HG03064 (cell line): ENCODE results near the gene OR10H2.
"Not testable (repeated sequence)": the region's sequence is repeated elsewhere in the genome, so short reads cannot be mapped to it uniquely, and the experiment has no call there.

Experiments used
- ATAC-seq: cut with Tn5 transposase; IDR thresholded peaks from one replicate; pipeline ENCODE4 v1.9.1; 2021; ENCODE audit warnings: low read depth; ENCODE audit not compliant: unreplicated experiment

OR10H2 gene, protein sequence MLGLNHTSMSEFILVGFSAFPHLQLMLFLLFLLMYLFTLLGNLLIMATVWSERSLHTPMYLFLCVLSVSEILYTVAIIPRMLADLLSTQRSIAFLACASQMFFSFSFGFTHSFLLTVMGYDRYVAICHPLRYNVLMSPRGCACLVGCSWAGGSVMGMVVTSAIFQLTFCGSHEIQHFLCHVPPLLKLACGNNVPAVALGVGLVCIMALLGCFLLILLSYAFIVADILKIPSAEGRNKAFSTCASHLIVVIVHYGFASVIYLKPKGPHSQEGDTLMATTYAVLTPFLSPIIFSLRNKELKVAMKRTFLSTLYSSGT

DNA sequence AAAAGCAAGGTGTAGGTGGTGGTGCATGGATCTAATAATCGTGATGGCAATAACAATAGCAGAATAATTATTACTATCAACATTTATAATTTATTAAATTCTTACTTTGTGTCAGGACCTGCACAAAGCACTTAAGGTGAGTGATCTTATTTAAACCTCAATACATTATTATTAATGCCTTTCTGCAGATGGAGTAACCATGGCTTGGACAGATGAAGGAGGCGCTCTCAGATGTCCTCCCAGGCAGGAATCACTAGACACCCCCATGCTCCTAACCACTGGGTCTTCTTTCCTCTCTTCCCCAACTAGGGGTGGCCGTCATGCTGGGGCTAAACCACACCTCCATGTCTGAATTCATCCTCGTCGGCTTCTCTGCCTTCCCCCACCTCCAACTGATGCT lies at the start of gene OR10H2:
Gene OR10H2, plus strand, starts transcription at position 301 of the 400 bp plus-strand sequence. Its CDS starts 20 bp downstream, at position 321.
- ATAC-seq, result no peak

- ATAC-seq, result no peak
Measured at GRCh38 chr19:15679089-15679488, 48.7 kb upstream of the OR10H2 start.

GRCh38 chr19:15679865-15680264 lies 48.0 kb upstream of the OR10H2 start:
- ATAC-seq, result not testable (repeated sequence)

- no peak for ATAC-seq
Measured at GRCh38 chr19:15680478-15681322, 47.1 kb upstream of the OR10H2 start.

DNA sequence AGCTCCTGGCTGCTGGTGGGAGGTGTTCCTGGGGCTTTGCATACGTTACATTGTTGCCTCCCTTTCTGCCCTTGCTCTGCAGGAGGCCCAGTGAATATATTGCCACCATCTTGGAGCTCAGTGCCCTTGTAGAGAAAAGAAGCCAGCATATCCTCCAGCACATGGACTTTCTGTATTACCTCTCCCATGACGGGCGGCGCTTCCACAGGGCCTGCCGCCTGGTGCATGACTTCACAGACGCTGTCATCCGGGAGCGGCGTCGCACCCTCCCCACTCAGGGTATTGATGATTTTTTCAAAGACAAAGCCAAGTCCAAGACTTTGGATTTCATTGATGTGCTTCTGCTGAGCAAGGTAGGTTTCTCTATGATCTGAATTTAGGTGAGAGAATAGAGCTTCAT lies 44.4 kb upstream of the OR10H2 start:
- ATAC-seq, result no peak

DNA sequence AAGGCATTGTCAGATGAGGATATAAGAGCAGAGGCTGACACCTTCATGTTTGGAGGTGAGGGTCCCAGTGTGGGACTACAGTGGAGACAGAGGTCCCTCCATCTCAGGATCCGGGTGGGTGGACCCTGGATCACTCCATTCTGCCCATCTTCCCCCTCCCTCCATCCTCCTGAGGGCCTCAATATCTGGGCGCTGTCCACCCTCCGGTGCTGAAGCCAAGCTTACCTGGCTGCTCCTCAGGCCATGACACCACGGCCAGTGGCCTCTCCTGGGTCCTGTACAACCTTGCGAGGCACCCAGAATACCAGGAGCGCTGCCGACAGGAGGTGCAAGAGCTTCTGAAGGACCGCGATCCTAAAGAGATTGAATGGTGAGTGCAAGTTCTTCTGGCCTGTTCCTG lies 43.0 kb upstream of the OR10H2 start:
- no peak for ATAC-seq

- no peak for ATAC-seq
Measured at GRCh38 chr19:15696654-15697194, 31.1 kb upstream of the OR10H2 start.

DNA sequence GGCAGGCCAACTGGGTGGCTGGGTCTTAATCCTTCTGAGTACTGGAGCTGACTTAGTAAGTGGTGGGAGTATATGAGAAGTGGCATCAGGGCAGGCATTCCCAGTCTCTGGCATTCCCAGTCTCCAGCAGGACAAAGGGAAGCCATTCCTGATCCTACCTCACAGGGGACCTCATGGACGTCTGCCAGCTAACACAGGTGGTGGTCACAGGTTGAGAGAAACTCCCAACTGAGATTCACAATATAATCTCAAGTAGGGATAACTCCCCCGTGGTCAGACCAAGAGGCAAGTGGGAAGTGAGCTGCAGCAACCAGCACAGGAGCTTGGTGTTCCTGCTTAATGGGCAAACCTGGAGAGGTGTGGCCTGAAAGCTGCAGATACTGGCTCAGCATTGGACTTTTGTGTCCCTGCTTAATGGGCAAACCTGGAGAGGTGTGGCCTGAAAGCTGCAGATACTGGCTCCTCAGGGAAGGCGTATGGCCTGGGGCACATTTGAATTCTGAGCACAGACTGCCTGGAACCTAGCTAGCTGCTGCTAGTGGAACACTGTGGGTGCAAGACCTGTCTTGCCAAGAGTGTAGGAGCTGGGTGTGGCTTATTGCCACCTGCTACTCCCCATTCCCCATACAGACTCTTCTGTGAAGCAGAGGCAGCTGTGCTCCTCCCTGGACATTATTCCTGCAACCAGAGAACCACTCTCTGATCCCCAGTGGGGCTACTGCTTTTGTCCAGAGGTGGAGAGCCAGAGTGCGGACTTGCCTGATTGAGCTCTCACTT lies 25.9 kb upstream of the OR10H2 start:
- no peak for ATAC-seq

- no peak for ATAC-seq
Measured at GRCh38 chr19:15702534-15702930, 25.3 kb upstream of the OR10H2 start.

GRCh38 chr19:15714638-15715037 lies 13.2 kb upstream of the OR10H2 start:
- no peak for ATAC-seq

GRCh38 chr19:15715642-15716041 lies 12.2 kb upstream of the OR10H2 start:
- no peak for ATAC-seq

GRCh38 chr19:15717809-15718208 lies 10.0 kb upstream of the OR10H2 start:
- no peak for ATAC-seq

GRCh38 chr19:15721268-15721667 lies 6.6 kb upstream of the OR10H2 start:
- ATAC-seq, result no peak

DNA sequence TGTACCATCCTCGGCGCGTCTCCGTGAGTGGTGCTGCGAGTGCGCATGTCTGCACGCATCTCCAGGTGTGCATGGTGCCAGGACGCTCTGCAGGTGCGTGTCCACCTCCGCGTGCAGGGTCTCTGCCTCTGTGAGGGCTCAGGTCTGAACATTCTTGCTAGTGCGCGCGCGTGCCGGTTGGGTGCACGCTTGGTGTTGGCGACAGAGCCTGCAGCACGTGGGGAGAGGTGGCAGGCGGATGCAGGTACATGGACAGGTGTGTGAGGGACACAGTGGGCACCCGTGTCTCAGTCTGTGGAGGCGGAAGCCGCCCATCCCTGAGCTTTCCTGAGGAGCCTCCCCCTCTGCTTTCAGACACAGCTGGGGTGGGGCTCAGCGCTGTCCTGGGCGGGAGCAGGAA lies 4.9 kb upstream of the OR10H2 start:
- ATAC-seq, result no peak

DNA sequence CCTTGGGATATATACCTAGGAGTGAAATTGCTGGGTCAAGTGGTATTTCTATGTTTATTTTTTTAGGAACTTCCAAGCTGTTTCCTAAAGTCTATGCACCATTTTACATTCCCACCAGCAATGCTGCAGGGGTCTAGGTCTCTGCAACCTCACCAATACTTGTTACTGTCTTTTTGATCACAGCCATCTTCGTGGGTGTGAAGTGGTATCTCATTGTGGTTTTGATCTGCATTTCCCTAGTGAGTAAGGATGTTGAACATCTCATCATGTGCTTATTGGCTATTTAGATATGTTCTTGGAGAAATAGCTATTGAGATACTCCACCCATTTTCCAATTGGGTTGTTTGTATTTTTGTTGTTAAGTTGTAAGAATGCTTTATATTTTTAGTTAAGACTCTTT lies 2.7 kb downstream of the OR10H2 start:
- ATAC-seq, result no peak

DNA sequence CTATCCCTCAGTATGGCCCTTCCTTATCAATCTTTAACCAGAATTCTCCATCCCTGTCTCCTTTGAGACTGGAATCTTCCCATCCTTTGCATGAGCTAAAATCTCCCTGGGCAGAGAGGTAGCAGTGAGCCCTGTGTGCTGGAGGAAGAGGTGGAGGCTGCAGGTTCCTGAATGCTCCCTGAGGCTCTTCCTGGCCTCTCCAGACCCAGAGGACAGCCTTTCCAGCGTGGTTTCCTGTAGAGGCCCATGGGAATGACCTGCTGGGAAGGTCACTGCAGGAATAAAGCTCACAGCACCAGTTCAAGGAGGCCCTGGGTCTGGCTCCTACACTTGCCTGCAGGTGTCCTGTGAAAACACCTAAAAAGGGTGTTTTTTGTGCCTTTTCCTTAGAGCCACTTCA lies 4.6 kb downstream of the OR10H2 start:
- no peak for ATAC-seq

DNA sequence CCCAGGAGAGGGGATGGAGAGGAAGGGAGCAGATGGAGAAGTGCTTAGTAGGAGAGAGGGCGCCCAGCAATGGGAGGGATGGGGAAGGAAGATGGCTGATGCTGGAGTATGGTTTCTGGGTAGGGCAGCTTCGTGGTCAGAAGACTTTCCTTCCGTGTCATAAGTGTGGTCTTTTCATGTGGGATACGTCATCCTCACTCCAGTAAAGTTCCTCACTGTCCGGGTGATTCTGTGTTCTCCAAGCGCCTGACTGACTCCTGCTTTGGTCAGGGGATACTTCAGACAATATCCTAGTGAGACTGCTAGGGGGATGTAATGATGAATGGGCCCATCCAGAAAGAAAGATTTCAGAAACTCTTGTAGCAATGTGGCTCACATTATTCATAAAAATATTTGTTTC lies 6.1 kb downstream of the OR10H2 start:
- ATAC-seq, result no peak

- ATAC-seq, result no peak
Measured at GRCh38 chr19:15737722-15738121, 9.9 kb downstream of the OR10H2 start, which contains the start of gene OR10H3. Gene OR10H3, plus strand, starts transcription at chr19:15737985. Its CDS starts 3,408 bp downstream, at chr19:15741393.

DNA sequence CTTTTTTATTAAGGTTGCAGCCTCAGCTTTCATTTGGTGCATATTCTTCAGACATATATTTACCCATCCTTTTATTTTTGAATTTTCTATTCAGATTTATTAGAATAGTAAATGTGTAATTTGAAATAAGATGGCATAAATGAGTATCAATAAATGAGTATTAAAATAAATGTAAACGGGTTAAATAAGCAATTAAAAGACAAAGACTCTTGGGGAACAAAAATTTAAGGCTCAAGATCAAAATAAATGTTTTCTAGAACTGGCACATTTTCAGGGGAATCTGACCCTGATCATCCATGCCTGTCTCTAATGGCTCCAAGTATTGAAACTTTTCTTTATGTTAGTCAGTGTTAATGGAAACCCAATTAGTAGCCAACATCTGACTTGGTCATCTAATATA lies 13.0 kb downstream of the OR10H2 start:
- ATAC-seq, result no peak

GRCh38 chr19:15748239-15748638 lies 20.4 kb downstream of the OR10H2 start:
- ATAC-seq, result no peak

DNA sequence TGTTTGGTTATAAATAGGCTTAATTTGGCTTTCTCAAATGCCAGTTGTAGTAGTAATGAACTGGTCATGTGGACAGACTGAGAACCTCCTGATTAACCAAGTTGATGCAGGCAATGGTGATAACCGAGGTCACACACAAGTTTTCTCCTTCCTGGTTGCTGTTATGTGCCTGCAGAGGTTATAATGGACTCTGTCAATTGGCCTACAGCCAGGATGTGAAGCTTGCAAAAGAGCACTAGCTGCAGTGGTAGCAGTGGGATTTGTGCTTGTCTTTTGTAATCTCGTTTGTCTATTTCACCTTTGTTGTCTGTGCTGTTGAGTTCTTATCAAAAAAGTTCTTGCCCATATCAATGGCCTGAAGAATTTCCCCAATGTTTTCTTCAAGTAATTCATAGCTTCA lies 30.6 kb downstream of the OR10H2 start:
- no peak for ATAC-seq
